Tibial nerve (tissue), 4 donors: ENCODE results near the gene COL3A1. TPM values are rescaled to one million over a fixed set of nuclear protein-coding genes. Genes with fewer than 3 reads are reported as not detected.

Experiments used
- DNase-seq, 2 donors: peaks; one replicate each; pipeline ENCODE4 v3.0.0-alpha.2; 2019; ENCODE audit warnings: low spot score in 2 of 2
- H3K27ac ChIP-seq, 4 donors: fragments of 200-600 bp; sonication (generic) in 3 of 4; one replicate each; pipeline ENCODE4 v1.5.1; 2017 to 2019; ENCODE audit warnings: mild to moderate bottlenecking in 1 of 4
- H3K27me3 ChIP-seq, 2 donors: fragments of 200-600 bp; sonication (generic) in 1 of 2; one replicate each; pipeline versions ENCODE4 v1.5.1 to v1.6.0; 2017 to 2019
- H3K36me3 ChIP-seq, 3 donors: fragments of 200-600 bp; sonication (generic); one replicate each; pipeline ENCODE4 v1.5.1; 2018 to 2019
- H3K4me1 ChIP-seq, 4 donors: fragments of 200-600 bp; sonication (generic) in 3 of 4; one replicate each; pipeline ENCODE4 v1.5.1; 2017 to 2019
- H3K4me3 ChIP-seq, 4 donors: fragments of 200-600 bp; sonication (generic) in 3 of 4; one replicate each; pipeline ENCODE4 v1.5.1; 2017 to 2019; ENCODE audit warnings: mild to moderate bottlenecking in 1 of 4, moderate library complexity in 1 of 4
- H3K9me3 ChIP-seq, 4 donors: fragments of 200-600 bp; sonication (generic) in 3 of 4; one replicate each; pipeline ENCODE4 v1.5.1; 2017 to 2019
- CTCF ChIP-seq, 5 experiments: fragments of 200-600 bp in 3 of 5; fragments of 450-650 bp in 2 of 5; sonication (generic) in 3 of 5; IDR thresholded peaks; one replicate each; pipeline ENCODE4 v1.5.1; 2016 to 2019; ENCODE audit warnings: antibody characterized with exemption in 5 of 5, mild to moderate bottlenecking in 3 of 5, moderate library complexity in 2 of 5
- EP300 ChIP-seq, 2 donors: sonication (generic); formaldehyde crosslinking; IDR thresholded peaks; one replicate each; pipeline ENCODE4 v1.6.1; 2017; ENCODE audit warnings: antibody characterized with exemption in 2 of 2, mild to moderate bottlenecking in 1 of 2
- POLR2A ChIP-seq, 2 donors: fragments of 450-650 bp; IDR thresholded peaks; one replicate each; pipeline ENCODE4 v1.6.1; 2017; ENCODE audit warnings: antibody characterized with exemption in 2 of 2, mild to moderate bottlenecking in 2 of 2, moderate library complexity in 2 of 2
- WGBS, 2 donors: methylation state at CpG; one replicate each; pipeline ENCODE4 v1.1.5; 2018; 5-methylcytosine and 5-hydroxymethylcytosine counted together
- total RNA-seq, 4 donors: library from RNA; depleted of rRNA; stranded (reverse); fragments of >200 nt; gene quantifications; one replicate each; pipeline ENCODE4 v1.1.0, GENCODE V29; 2016

Gene COL3A1
- 100 to 1,000 TPM in 2 of 4 donors, 10 to 100 TPM in 2; 77.1 to 205 (median 115) TPM for total RNA-seq

- H3K4me1 ChIP-seq, result peaks cover 0 to 41% (median 6%) of the 10 kb centered on the region in 4 donors
- H3K4me3 ChIP-seq, result peak within 1 kb of the TSS; percentile 30 to 53 (median 38)
- peak in 1 of 2 donors; percentile 68 for TF ChIP-seq EP300 (IDR thresholded peaks at IDR 0.05)
- TF ChIP-seq CTCF (IDR thresholded peaks at IDR 0.05), result no peak
- peak in 1 of 2 donors; percentile 30 for TF ChIP-seq POLR2A (IDR thresholded peaks at IDR 0.05)
- no peaks in the 10 kb centered on the region for H3K27me3 ChIP-seq
- 5 to 7% methylated on average over 4 of the region's 4 CpGs for WGBS, 2 donors
- no peaks in the 10 kb centered on the region for H3K36me3 ChIP-seq
- peak within 1 kb of the TSS; percentile 84 to 95 (median 86) for H3K27ac ChIP-seq
- no peak for DNase-seq
- no peaks in the 10 kb centered on the region for H3K9me3 ChIP-seq
These were observed at the start of gene COL3A1 for GRCh38 chr2:188974164-188974563. TSS of gene COL3A1 (plus strand) at chr2:188974373. CDS start at chr2:188974490, 117 bp downstream.

- Histone ChIP-seq H3K9me3 (peaks cover 0 to 34% (median 4%) of the 10 kb centered on the region in 4 donors), H3K4me3 (no peak overlapping the region), H3K36me3 (no peaks in the 10 kb centered on the region), H3K4me1 (no peaks in the 10 kb centered on the region), H3K27me3 (no peaks in the 10 kb centered on the region), H3K27ac (no peak overlapping the region)
- DNase-seq, result no peak
- 93 to 98% methylated on average over 2 of the region's 2 CpGs for WGBS, 2 donors
- TF ChIP-seq CTCF (IDR thresholded peaks at IDR 0.05) (no peak), POLR2A (IDR thresholded peaks at IDR 0.05) (no peak), EP300 (IDR thresholded peaks at IDR 0.05) (no peak)
These were observed 45.5 kb upstream of the COL3A1 start for GRCh38 chr2:188928643-188929042.

- Histone ChIP-seq H3K36me3 (no peaks in the 10 kb centered on the region), H3K27ac (no peak overlapping the region), H3K4me3 (no peak overlapping the region), H3K4me1 (no peaks in the 10 kb centered on the region), H3K9me3 (peaks cover 0 to 27% (median 4%) of the 10 kb centered on the region in 4 donors), H3K27me3 (no peaks in the 10 kb centered on the region)
- DNase-seq, result no peak
- TF ChIP-seq CTCF (IDR thresholded peaks at IDR 0.05), result no peak
- TF ChIP-seq POLR2A (IDR thresholded peaks at IDR 0.05), result no peak
- TF ChIP-seq EP300 (IDR thresholded peaks at IDR 0.05), result no peak
These were observed 42.8 kb upstream of the COL3A1 start for GRCh38 chr2:188931361-188931760.

- TF ChIP-seq POLR2A (IDR thresholded peaks at IDR 0.05) (no peak), EP300 (IDR thresholded peaks at IDR 0.05) (peak in 1 of 2 donors; percentile 67), CTCF (IDR thresholded peaks at IDR 0.05) (no peak)
- 6 to 13% methylated on average over 1 of the region's 1 CpG for WGBS, 2 donors
- no peak for DNase-seq
- Histone ChIP-seq H3K36me3 (no peaks in the 10 kb centered on the region), H3K4me3 (no peak overlapping the region), H3K27me3 (no peaks in the 10 kb centered on the region), H3K9me3 (no peaks in the 10 kb centered on the region), H3K4me1 (peaks cover 0 to 39% (median 3%) of the 10 kb centered on the region in 4 donors), H3K27ac (peak overlapping the region; percentile 4 to 79 (median 46))
These were observed 36.6 kb upstream of the COL3A1 start for GRCh38 chr2:188937228-188938220.

- Histone ChIP-seq H3K36me3 (no peaks in the 10 kb centered on the region), H3K4me1 (peaks cover 0 to 39% (median 3%) of the 10 kb centered on the region in 4 donors), H3K4me3 (no peak overlapping the region), H3K9me3 (peaks cover 0 to 3% (median 0%) of the 10 kb centered on the region in 4 donors), H3K27ac (peak overlapping the region in 3 of 4 donors; percentile 17 to 77 (median 60)), H3K27me3 (no peaks in the 10 kb centered on the region)
- TF ChIP-seq POLR2A (IDR thresholded peaks at IDR 0.05) (no peak), CTCF (IDR thresholded peaks at IDR 0.05) (no peak), EP300 (IDR thresholded peaks at IDR 0.05) (no peak)
- no peak for DNase-seq
- WGBS, 2 donors, result 23 to 25% methylated on average over 4 of the region's 4 CpGs
These were observed 34.0 kb upstream of the COL3A1 start for GRCh38 chr2:188940171-188940570.
